Aorta (tissue), 5 donors: ENCODE data around the gene PCGF3. TPM values are rescaled to one million over a fixed set of nuclear protein-coding genes. Genes with fewer than 3 reads are reported as not detected.

Experiments used
- ATAC-seq: fragments of 200-7000 bp; cut with Tn5 transposase; one replicate; pipeline ENCODE4 v1.9.1; 2022; ENCODE audit warnings: moderate library complexity; ENCODE audit not compliant: low FRiP score
- DNase-seq, 2 donors: peaks; one replicate each; pipeline ENCODE4 v3.0.0-alpha.2; 2020
- H3K27ac ChIP-seq, 2 donors: one replicate each; pipeline ENCODE4 v1.5.1; 2013; ENCODE audit warnings: low read length in 2 of 2, mild to moderate bottlenecking in 2 of 2, moderate library complexity in 2 of 2, control low read depth in 1 of 2, inconsistent platforms in 1 of 2, low read depth in 1 of 2
- H3K27me3 ChIP-seq, 2 donors: one replicate each; pipeline ENCODE4 v1.6.1; 2013; ENCODE audit warnings: control low read depth in 1 of 2, low read length in 1 of 2, mild to moderate bottlenecking in 1 of 2, moderate library complexity in 1 of 2; ENCODE audit not compliant: insufficient read depth in 2 of 2, control insufficient read depth in 1 of 2
- H3K36me3 ChIP-seq, 2 donors: one replicate each; pipeline ENCODE4 v1.6.1; 2013; ENCODE audit warnings: control low read depth in 1 of 2, low read length in 1 of 2, mild to moderate bottlenecking in 1 of 2; ENCODE audit not compliant: insufficient read depth in 2 of 2, control insufficient read depth in 1 of 2
- H3K4me1 ChIP-seq, 2 donors: one replicate each; pipeline ENCODE4 v1.6.1; 2013; ENCODE audit warnings: low read length in 2 of 2, control low read depth in 1 of 2, mild to moderate bottlenecking in 1 of 2, moderate library complexity in 1 of 2; ENCODE audit not compliant: insufficient read depth in 2 of 2, control insufficient read depth in 1 of 2
- H3K4me3 ChIP-seq, 2 donors: one replicate each; pipeline ENCODE4 v1.5.1; 2013; ENCODE audit warnings: low read length in 2 of 2, control low read depth in 1 of 2, mild to moderate bottlenecking in 1 of 2
- H3K9me3 ChIP-seq: one replicate; pipeline ENCODE4 v1.6.1; 2013; ENCODE audit warnings: mild to moderate bottlenecking, low read length; ENCODE audit not compliant: control insufficient read depth
- WGBS, 2 donors: extraction: QIAGEN DNeasy Blood & Tissue Kit; methylation state at CpG; one replicate each; pipeline ENCODE4 v1.1.7; 2013; 5-methylcytosine and 5-hydroxymethylcytosine counted together
- intact Hi-C, 2 donors: fragments of 100-400 bp; cut with DNase I; formaldehyde crosslinking; loops; one replicate each; pipeline versions ENCODE4 v1.14.2 to v1.15.0; 2022
- polyA plus RNA-seq, 2 donors: library from polyadenylated mRNA; stranded (reverse); fragments of 200-250 nt; gene quantifications; one replicate each; pipeline ENCODE4 v1.2.3, GENCODE V29; 2013
- total RNA-seq, 2 donors: library from RNA; stranded (reverse); fragmentation: NEBNext Ultra II Directional; extraction: Animal tissue kit (Norgen Biotek cat#: 25700); gene quantifications; one replicate each; pipeline ENCODE4 v1.2.1, GENCODE V29; 2021
- donor health status: healthy with polysubstance abuse.
- donor health status: Bipolar disorder and iron deficiency.
- donor health status: DM: no; HTN: no; CAD: no.
- donor health status: DM: no; HTN: no; CAD: no.
- donor health status: DM: yes; HTN: yes; CAD: no.

Gene PCGF3
- total and polyA plus RNA-seq, 4 donors, result 17.7 to 59.4 (median 37.0) TPM

DNA sequence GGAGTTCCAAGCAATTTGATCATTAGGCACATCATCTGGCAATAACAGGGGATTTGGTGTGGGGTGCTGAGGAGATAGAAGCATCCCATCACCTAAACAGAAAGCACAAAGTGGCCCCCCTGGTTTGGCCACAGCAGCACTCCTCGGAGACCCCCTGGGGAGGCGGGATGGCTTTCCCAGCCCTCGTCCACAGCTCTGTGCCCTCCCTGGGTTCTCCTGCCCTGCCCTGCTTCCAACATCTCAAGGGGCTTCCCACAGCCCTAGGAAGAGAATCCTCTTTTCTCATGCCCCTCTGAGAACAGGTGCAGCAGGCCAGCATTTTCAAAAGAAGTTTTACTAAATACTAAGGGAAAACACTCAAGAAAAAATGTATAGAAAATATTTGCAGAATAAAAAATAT, 44.4 kb upstream of the PCGF3 start:
- no peaks in the 10 kb centered on the region for H3K36me3 ChIP-seq
- H3K4me1 ChIP-seq, result no peaks in the 10 kb centered on the region
- WGBS, 2 donors, result 93% methylated on average over 3 of the region's 3 CpGs
- no peak overlapping the region for H3K4me3 ChIP-seq
- ATAC-seq, result no peak
- H3K27me3 ChIP-seq, result no peaks in the 10 kb centered on the region
- peak; percentile 9 to 14 for DNase-seq
- no peak overlapping the region for H3K27ac ChIP-seq
- no peaks in the 10 kb centered on the region for H3K9me3 ChIP-seq
- intact Hi-C loops, result no loop called here

DNA sequence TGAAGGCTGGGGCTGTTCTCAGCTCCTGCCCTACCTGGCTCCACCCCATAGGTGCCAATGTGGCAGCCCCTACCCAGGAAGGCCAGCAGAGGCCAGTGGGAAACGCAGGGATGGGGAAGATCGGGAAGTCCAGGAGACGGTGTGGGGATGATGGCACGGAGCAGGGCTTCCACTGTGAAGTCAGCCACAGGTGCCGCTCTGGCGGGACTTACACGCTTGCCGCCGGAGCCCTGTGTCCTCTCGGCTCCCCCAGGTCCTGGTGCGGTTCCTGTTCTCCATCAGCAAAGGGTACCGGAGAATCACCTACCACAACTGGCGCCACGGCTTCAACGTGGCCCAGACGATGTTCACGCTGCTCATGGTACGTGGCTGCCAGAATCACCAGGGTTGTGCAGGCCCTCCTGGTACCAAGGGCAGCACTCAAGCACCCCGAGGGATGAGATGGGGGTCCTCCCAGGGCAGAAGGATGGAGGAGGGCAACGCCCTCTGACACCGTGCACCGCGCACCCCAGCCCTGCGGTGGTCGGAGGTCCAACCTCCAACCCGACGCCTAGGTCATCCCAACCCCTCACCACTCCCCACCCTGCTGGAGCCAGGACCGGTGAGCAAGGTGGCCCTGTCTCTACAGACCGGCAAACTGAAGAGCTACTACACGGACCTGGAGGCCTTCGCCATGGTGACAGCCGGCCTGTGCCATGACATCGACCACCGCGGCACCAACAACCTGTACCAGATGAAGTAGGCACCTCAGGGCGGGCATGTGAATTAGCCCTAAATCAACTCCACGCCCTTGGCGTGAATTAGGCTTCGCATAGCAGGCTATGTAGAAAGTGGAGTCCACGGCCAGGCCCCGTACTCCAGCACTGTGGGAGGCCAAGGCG, 43.5 kb upstream of the PCGF3 start:
- no peak overlapping the region for H3K4me3 ChIP-seq
- intact Hi-C loops, result no loop called here
- H3K27ac ChIP-seq, result no peak overlapping the region
- no peaks in the 10 kb centered on the region for H3K4me1 ChIP-seq
- DNase-seq, result peak; percentile 45 to 70
- H3K27me3 ChIP-seq, result no peaks in the 10 kb centered on the region
- no peaks in the 10 kb centered on the region for H3K36me3 ChIP-seq
- ATAC-seq, result no peak
- WGBS, 2 donors, result 97% methylated on average over 41 to 42 of the region's 42 CpGs
- no peaks in the 10 kb centered on the region for H3K9me3 ChIP-seq

DNA sequence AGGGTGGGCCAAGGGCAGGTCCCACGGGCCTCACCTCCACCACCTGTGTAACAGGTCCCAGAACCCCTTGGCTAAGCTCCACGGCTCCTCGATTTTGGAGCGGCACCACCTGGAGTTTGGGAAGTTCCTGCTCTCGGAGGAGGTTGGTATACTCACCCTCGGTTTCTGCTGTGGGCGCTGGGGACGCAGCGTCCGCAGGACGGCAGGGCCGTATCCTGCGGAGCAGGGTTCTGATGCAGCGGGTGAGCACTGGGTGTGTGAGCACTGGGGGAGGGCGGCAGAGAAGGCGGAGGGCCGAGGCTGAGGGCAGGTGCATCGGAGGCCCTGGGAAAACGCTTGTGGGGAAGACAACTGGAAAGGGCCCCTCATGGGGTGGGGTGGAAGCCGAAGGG, 42.6 kb upstream of the PCGF3 start:
- ATAC-seq, result no peak
- DNase-seq, result peak in 1 of 2 donors; percentile 71
- intact Hi-C loops, result no loop called here
- no peak overlapping the region for H3K27ac ChIP-seq
- H3K27me3 ChIP-seq, result no peaks in the 10 kb centered on the region
- no peaks in the 10 kb centered on the region for H3K9me3 ChIP-seq
- 26 to 34% methylated on average over 20 of the region's 20 CpGs for WGBS, 2 donors
- H3K36me3 ChIP-seq, result no peaks in the 10 kb centered on the region
- H3K4me1 ChIP-seq, result no peaks in the 10 kb centered on the region
- H3K4me3 ChIP-seq, result peak overlapping the region in 1 of 2 donors; percentile 9

DNA sequence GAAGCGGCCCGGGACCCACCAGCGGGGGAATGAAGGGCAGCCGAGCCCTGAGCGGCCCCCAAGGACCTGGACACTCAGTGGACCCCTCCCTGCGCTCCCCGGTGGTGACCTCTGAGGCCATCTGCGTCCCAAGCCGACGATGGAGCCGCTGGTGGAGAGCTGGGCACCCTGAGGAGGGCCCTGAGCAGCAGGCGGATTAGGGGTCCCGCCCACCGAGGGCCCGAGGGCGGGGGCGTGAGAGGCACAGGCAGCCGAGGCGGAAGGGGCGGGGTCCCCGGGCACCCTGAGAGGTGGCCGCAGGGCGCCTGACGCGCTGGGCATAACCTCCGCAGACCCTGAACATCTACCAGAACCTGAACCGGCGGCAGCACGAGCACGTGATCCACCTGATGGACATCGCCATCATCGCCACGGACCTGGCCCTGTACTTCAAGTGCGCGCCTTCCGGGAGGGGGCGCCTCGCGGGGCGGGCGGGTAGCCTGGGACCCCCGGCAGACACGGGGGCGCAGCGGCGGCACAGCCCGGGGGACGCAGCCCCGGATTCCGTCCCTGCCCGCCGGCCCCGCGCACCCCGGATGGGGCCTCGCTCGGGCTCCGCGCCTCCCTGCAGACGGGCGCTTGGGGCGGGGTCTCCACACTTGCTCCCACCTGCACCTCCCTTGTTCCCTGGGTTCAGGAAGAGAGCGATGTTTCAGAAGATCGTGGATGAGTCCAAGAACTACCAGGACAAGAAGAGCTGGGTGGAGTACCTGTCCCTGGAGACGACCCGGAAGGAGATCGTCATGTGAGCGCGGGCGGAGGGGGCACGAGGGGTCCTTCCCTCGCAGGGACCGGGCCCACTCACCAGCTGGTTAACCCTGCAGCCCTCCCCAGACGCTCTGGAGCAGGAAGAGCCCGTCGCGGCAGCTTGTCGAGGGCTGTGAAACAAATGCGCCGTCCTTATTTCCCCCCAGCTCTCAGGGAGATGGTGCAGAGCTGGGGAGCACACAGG, 41.9 kb upstream of the PCGF3 start:
- no peak overlapping the region for H3K27ac ChIP-seq
- intact Hi-C loops, result no loop called here
- no peaks in the 10 kb centered on the region for H3K36me3 ChIP-seq
- no peaks in the 10 kb centered on the region for H3K4me1 ChIP-seq
- peak; percentile 81 to 82 for DNase-seq
- peak overlapping the region; percentile 20 to 39 for H3K4me3 ChIP-seq
- no peaks in the 10 kb centered on the region for H3K27me3 ChIP-seq
- ATAC-seq, result no peak
- WGBS, 2 donors, result 2 to 3% methylated on average over 59 to 80 of the region's 80 CpGs
- H3K9me3 ChIP-seq, result no peaks in the 10 kb centered on the region

DNA sequence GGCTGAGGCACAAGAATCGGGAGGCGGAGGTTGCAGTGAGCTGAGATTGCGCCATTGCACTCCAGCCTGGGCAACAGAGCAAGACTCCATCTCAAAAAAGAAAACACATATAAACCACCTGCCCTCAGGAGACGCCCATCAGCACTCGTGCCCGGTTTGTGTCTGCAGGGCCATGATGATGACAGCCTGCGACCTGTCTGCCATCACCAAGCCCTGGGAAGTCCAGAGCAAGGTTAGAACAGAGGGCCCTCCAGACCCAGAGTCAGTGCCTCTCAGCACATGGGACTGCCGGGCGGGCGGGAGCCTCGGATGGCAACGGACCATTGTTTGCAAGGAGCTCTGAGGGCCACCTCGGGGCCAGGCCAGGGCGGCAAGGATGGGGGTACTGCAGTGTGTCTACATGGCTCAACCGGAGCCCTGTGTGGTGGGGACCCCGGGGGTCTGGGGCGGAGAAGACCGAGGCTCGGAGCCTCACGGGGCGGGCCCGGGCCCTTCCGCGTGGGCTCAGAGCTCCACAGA, 40.9 kb upstream of the PCGF3 start:
- no peak overlapping the region for H3K4me3 ChIP-seq
- no peaks in the 10 kb centered on the region for H3K27me3 ChIP-seq
- no peaks in the 10 kb centered on the region for H3K4me1 ChIP-seq
- DNase-seq, result peak; percentile 44 to 55
- H3K27ac ChIP-seq, result no peak overlapping the region
- H3K9me3 ChIP-seq, result no peaks in the 10 kb centered on the region
- H3K36me3 ChIP-seq, result no peaks in the 10 kb centered on the region
- ATAC-seq, result no peak
- 96% methylated on average over 23 to 24 of the region's 24 CpGs for WGBS, 2 donors
- intact Hi-C loops, result no loop called here

DNA sequence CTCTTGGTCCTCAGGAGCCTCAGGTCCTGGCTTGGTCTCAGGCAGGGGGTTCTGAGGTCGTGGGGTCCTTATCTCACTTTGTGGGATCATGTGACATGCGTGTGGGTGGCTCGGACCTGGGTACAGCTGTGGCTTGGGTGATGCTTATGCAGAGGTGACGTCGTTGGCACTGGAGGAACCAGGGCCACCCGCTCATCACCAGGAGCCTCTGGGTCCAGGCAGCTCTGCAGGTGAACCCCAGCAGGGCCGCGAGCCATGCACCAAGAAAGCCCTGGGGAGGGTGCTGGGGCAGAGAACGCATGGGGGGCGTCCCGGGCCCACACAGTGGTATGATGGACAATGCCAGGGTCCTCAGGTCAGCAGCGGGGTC, 40.3 kb upstream of the PCGF3 start:
- no peaks in the 10 kb centered on the region for H3K9me3 ChIP-seq
- intact Hi-C loops, result no loop called here
- H3K4me1 ChIP-seq, result no peaks in the 10 kb centered on the region
- no peaks in the 10 kb centered on the region for H3K36me3 ChIP-seq
- H3K4me3 ChIP-seq, result no peak overlapping the region
- WGBS, 2 donors, result 84 to 87% methylated on average over 12 of the region's 12 CpGs
- DNase-seq (peak; percentile 30 to 72), ATAC-seq (no peak)
- H3K27me3 ChIP-seq, result no peaks in the 10 kb centered on the region
- no peak overlapping the region for H3K27ac ChIP-seq

DNA sequence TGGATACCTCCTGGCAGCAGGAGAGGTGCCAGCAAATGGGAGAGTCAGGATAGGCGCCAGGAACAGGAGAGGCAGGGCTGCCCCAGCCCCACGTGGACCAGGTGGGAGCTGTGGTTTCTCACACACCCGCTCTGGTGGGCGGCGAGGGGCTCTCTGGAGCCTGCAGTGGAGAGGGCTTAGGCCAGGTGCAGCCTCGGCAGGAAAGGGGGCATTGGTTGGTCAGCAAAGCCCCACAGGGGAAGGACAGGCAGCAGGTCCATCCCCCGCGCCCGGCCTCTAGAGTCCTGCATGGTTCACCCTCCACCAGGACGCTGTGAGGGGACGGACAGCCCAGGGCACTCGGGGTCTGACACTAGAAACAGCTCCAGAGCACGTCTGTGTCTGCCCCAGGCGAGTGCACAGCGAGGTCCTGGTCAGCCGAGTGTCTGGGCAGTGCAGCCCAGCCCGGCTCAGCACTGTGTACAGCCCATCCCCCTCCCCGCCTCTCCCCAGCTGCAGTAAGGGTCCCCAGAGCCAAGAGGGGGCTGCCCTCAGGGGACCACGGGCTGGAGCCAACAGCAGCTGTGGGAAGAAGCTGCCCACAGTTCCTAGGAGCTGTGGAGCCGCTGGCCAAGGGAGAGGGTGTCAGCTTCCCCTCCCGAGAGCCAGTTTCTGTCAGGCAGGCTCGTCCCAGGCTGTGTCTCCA, 39.7 kb upstream of the PCGF3 start:
- WGBS, 2 donors, result 64 to 74% methylated on average over 20 to 22 of the region's 22 CpGs
- peak in 1 of 2 donors; percentile 47 for DNase-seq
- Histone ChIP-seq H3K27me3 (no peaks in the 10 kb centered on the region), H3K27ac (no peak overlapping the region), H3K36me3 (no peaks in the 10 kb centered on the region), H3K9me3 (no peaks in the 10 kb centered on the region), H3K4me1 (no peaks in the 10 kb centered on the region), H3K4me3 (no peak overlapping the region)
- ATAC-seq, result no peak
- intact Hi-C loops, result no loop called here

DNA sequence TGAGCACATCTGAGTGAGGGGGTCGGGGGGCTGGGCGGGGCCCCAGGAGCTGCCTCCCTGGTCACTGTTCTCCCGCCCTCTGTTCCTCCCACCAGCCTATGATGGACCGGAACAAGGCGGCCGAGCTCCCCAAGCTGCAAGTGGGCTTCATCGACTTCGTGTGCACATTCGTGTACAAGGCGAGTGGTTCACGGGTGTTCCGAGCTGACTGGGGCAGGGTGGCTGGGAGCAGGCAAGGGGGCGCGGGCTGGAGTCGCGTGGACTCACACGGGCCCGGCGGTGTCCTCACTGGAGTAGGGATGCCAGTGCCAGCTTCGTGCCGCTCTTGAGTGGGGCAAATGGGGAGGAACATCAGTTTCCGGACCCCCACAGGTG, 39.2 kb upstream of the PCGF3 start:
- intact Hi-C loops, result no loop called here
- ATAC-seq, result no peak
- Histone ChIP-seq H3K4me1 (no peaks in the 10 kb centered on the region), H3K4me3 (no peak overlapping the region), H3K9me3 (no peaks in the 10 kb centered on the region), H3K27me3 (no peaks in the 10 kb centered on the region), H3K36me3 (no peaks in the 10 kb centered on the region), H3K27ac (no peak overlapping the region)
- DNase-seq, result peak in 1 of 2 donors; percentile 50
- WGBS, 2 donors, result 81 to 84% methylated on average over 19 to 22 of the region's 22 CpGs
